ENCODE results near the gene KRT76. TPM values are rescaled to one million over a fixed set of nuclear protein-coding genes. Genes with fewer than 3 reads are reported as not detected.

Gene KRT76
- polyA plus RNA-seq, 1 of the 3 experiments (the other 2 are of a cell fraction), result not detected

- no peak overlapping the region for H3K27ac ChIP-seq (ENCODE audit: low read depth in 2 of 2, low read length in 1 of 2)
- no peak overlapping the region for H3K4me3 ChIP-seq (ENCODE audit: low read depth in 2 of 2, low read length in 1 of 2)
- H2AFZ ChIP-seq (ENCODE audit: low read depth), result no peak overlapping the region
- H3K4me2 ChIP-seq, result no peak overlapping the region
- 25% methylated on average over 3 of the region's 3 CpGs for WGBS (ENCODE audit: low lambda C conversion rate)
- DNase-seq, result no peak
- no peak for TF ChIP-seq RAD21 (IDR thresholded peaks at IDR 0.05; ENCODE audit: low read length)
- no peak for TF ChIP-seq TAF1 (IDR thresholded peaks at IDR 0.05; ENCODE audit: borderline replicate concordance, low read depth, low read length)
- no peak for TF ChIP-seq REST (IDR thresholded peaks at IDR 0.05; ENCODE audit: low read depth, low read length)
- TF ChIP-seq POLR2AphosphoS5 (IDR thresholded peaks at IDR 0.05; ENCODE audit: low read depth, low read length), result no peak
- TF ChIP-seq GABPA (IDR thresholded peaks at IDR 0.05; ENCODE audit: low read depth), result no peak
- no peak for TF ChIP-seq USF2 (IDR thresholded peaks at IDR 0.05; ENCODE audit: borderline replicate concordance, low read depth, low read length)
- TF ChIP-seq JUND (IDR thresholded peaks at IDR 0.05), result no peak
- H3K27me3 ChIP-seq (ENCODE audit: insufficient read depth), result peaks cover 29% of the 10 kb centered on the region
- H3K9me3 ChIP-seq, result no peaks in the 10 kb centered on the region
- no peaks in the 10 kb centered on the region for H4K20me1 ChIP-seq (ENCODE audit: insufficient read depth)
- CTCF ChIA-PET, result no interaction called here
- H3K4me1 ChIP-seq (ENCODE audit: control insufficient read depth in 1 of 2, insufficient read depth in 2 of 2, low read depth in 1 of 2, low read length in 1 of 2), result no peaks in the 10 kb centered on the region
- no peak overlapping the region for H3K9ac ChIP-seq
- POLR2A ChIA-PET, result no interaction called here
- no peaks in the 10 kb centered on the region for H3K9me2 ChIP-seq
- no peaks in the 10 kb centered on the region for H3K36me3 ChIP-seq (replicated peaks in 1 of 2; ENCODE audit: control insufficient read depth in 1 of 2, insufficient read depth in 2 of 2, low read length in 1 of 2)
- no peaks in the 10 kb centered on the region for H3F3A ChIP-seq (replicated peaks; ENCODE audit: insufficient read depth)
- H3K79me2 ChIP-seq (ENCODE audit: insufficient read depth), result no peaks in the 10 kb centered on the region
These were observed 7.8 kb downstream of the KRT76 start for GRCh38 chr12:52769354-52769753.

DNA sequence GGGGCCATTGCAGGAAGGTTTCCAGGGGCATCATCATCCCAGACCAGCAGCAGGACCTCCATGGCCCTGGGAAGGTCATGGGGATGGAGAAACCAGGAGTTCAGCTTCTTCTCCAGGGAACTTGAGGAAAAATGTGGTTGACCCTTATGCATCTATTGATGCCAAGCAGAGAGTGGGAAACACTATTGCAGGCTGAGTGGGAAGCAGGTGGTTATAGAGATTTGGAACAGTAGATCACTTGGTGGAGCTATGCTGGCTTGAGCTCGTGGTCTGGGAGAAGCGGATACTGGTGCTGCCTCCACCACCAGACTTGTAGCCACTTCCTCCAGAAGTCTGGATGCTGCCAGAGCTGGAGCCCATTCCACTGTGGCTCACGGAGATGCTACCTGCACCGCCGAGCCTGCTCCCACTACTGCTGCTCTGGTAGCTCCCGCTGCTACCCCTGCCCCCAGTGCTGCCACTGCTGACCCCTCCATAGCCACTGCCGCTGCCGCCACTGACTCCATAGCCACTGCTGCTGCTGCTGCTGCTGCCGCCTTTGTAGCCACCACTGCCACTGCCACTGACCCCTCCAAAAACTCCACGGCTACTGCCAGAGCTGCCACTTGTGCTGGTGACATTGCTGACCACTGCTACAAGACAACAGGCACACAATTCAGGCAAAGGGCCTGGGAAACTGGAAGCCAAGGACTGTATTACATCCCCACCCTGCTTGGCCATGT lies 8.5 kb downstream of the KRT76 start:
- Histone ChIP-seq H3K27ac (ENCODE audit: low read depth in 2 of 2, low read length in 1 of 2) (no peak overlapping the region), H3K4me1 (ENCODE audit: control insufficient read depth in 1 of 2, insufficient read depth in 2 of 2, low read depth in 1 of 2, low read length in 1 of 2) (no peaks in the 10 kb centered on the region), H3K27me3 (ENCODE audit: insufficient read depth) (peaks cover 22% of the 10 kb centered on the region), H3K36me3 (replicated peaks in 1 of 2; ENCODE audit: control insufficient read depth in 1 of 2, insufficient read depth in 2 of 2, low read length in 1 of 2) (no peaks in the 10 kb centered on the region), H4K20me1 (ENCODE audit: insufficient read depth) (no peaks in the 10 kb centered on the region), H3K9me2 (no peaks in the 10 kb centered on the region), H3K4me3 (ENCODE audit: low read depth in 2 of 2, low read length in 1 of 2) (no peak overlapping the region), H3F3A (replicated peaks; ENCODE audit: insufficient read depth) (no peaks in the 10 kb centered on the region), H3K9ac (no peak overlapping the region), H3K79me2 (ENCODE audit: insufficient read depth) (no peaks in the 10 kb centered on the region), H3K9me3 (no peaks in the 10 kb centered on the region), H3K4me2 (no peak overlapping the region), H2AFZ (ENCODE audit: low read depth) (no peak overlapping the region)
- 14% methylated on average over 3 of the region's 10 CpGs for WGBS (ENCODE audit: low lambda C conversion rate)
- no peak for DNase-seq
- ChIA-PET CTCF (no interaction called here), POLR2A (no interaction called here)
- no peak for TF ChIP-seq POLR2AphosphoS5 (IDR thresholded peaks at IDR 0.05; ENCODE audit: low read depth, low read length)
- no peak for TF ChIP-seq JUND (IDR thresholded peaks at IDR 0.05)

Measured in SK-N-SH (cell line).